Measurements from ENCODE around the gene NDUFS5.
"Not testable (repeated sequence)": the region's sequence is repeated elsewhere in the genome, so short reads cannot be mapped to it uniquely, and the experiment has no call there.

Gene NDUFS5

GRCh38 chr1:39026051-39026865, at the start of gene NDUFS5:
NDUFS5 (plus strand) TSS chr1:39026350; CDS start chr1:39028725, 2,375 bp downstream.
- DNase-seq: peak; percentile 90

GRCh38 chr1:38977399-38978244, 48.5 kb upstream of the NDUFS5 start:
- DNase-seq: peak; percentile 42

GRCh38 chr1:38978245-38978542, 48.0 kb upstream of the NDUFS5 start:
- not testable (repeated sequence) for DNase-seq

GRCh38 chr1:38979380-38979779, 46.8 kb upstream of the NDUFS5 start:
- not testable (repeated sequence) for DNase-seq

GRCh38 chr1:38989979-38990378, 36.2 kb upstream of the NDUFS5 start:
- DNase-seq: no peak

GRCh38 chr1:38990386-38990737, 35.8 kb upstream of the NDUFS5 start:
- no peak for DNase-seq

- peak; percentile 99 for DNase-seq
Measured at GRCh38 chr1:38990738-38991637, 35.2 kb upstream of the NDUFS5 start, which contains the start of gene AKIRIN1. AKIRIN1 (plus strand) TSS chr1:38991276; CDS start chr1:38991381, 105 bp downstream.

- peak; percentile 22 for DNase-seq
Measured at GRCh38 chr1:38991638-38992411, 34.3 kb upstream of the NDUFS5 start.

GRCh38 chr1:38992412-38993111, 33.6 kb upstream of the NDUFS5 start:
- no peak for DNase-seq

GRCh38 chr1:38994196-38994595, 32.0 kb upstream of the NDUFS5 start:
- DNase-seq: no peak

GRCh38 chr1:38997034-38997900, 28.9 kb upstream of the NDUFS5 start:
- no peak for DNase-seq

GRCh38 chr1:38997901-38998190, 28.3 kb upstream of the NDUFS5 start:
- no peak for DNase-seq

GRCh38 chr1:39001516-39002421, 24.4 kb upstream of the NDUFS5 start:
- no peak for DNase-seq

- no peak for DNase-seq
Measured at GRCh38 chr1:39003281-39003680, 22.9 kb upstream of the NDUFS5 start.

GRCh38 chr1:39003794-39004193, 22.4 kb upstream of the NDUFS5 start:
- no peak for DNase-seq

- no peak for DNase-seq
Measured at GRCh38 chr1:39006287-39006686, 19.9 kb upstream of the NDUFS5 start.

GRCh38 chr1:39006726-39007645, 19.2 kb upstream of the NDUFS5 start:
- no peak for DNase-seq

- DNase-seq: not testable (repeated sequence)
Measured at GRCh38 chr1:39014956-39015355, 11.2 kb upstream of the NDUFS5 start.

All from stimulated activated CD4-positive, alpha-beta T cell treated with anti-CD3 and anti-CD28 coated beads, Interleukin-15, amount 100 ng/mL, for 24 hours (primary cell).